PC-3 (cell line): Measurements from ENCODE around the gene NHLH2. TPM values are rescaled to one million over a fixed set of nuclear protein-coding genes. Genes with fewer than 3 reads are reported as not detected.

Experiments
- ATAC-seq: fragments of 200-7000 bp; cut with Tn5 transposase; 2 replicates; pipeline ENCODE4 v1.9.1; 2020; ENCODE audit warnings: mild to moderate bottlenecking, moderate library complexity
- BruUV-seq: library from RNA; stranded (reverse); fragments of 400-500 nt; replicated peaks from 2 replicates; lab custom pipeline; 2021; lab: Mats Ljungman, UMichigan
- CTCF ChIA-PET: fragments of 300-600 bp; sonication (Branson Sonifier 250); formaldehyde crosslinking; loops from one replicate; lab custom pipeline; 2022; ENCODE audit warnings: antibody characterized with exemption; lab: Charles Lee
- POLR2A ChIA-PET: fragments of 300-600 bp; sonication (Branson Sonifier 250); formaldehyde crosslinking; loops from one replicate; lab custom pipeline; 2022; ENCODE audit warnings: antibody characterized with exemption; ENCODE audit not compliant: unreplicated experiment; lab: Charles Lee
- DNase-seq: peaks from one replicate; pipeline ENCODE4 v3.0.0-alpha.2; 2015
- H2AFZ ChIP-seq: fragments of 300-600 bp; sonication (generic); 2 replicates; pipeline ENCODE4 v1.6.0; 2016; ENCODE audit warnings: antibody characterized with exemption, low read length
- H3F3A ChIP-seq: fragments of 300-600 bp; sonication (generic); one replicate; pipeline ENCODE4 v1.6.0; 2017; ENCODE audit warnings: antibody characterized with exemption, low read length, control low read depth, mild to moderate bottlenecking; ENCODE audit not compliant: unreplicated experiment
- H3K27ac ChIP-seq: fragments of 300-600 bp; sonication (generic); 2 replicates; pipeline ENCODE4 v1.5.1; 2016; ENCODE audit warnings: mild to moderate bottlenecking, low read length
- H3K27me3 ChIP-seq: fragments of 300-600 bp; sonication (generic); 2 replicates; pipeline ENCODE4 v1.6.1; 2016; ENCODE audit warnings: low read length, mixed read lengths
- H3K36me3 ChIP-seq: fragments of 300-600 bp; sonication (generic); 2 replicates; pipeline ENCODE4 v1.6.1; 2016; ENCODE audit warnings: low read depth, mixed run types, low read length, mixed read lengths
- H3K4me1 ChIP-seq: fragments of 300-600 bp; sonication (generic); 2 replicates; pipeline ENCODE4 v1.5.1; 2016; ENCODE audit warnings: low read length; ENCODE audit not compliant: insufficient read depth
- H3K4me2 ChIP-seq: fragments of 300-600 bp; sonication (generic); 2 replicates; pipeline ENCODE4 v1.6.0; 2016; ENCODE audit warnings: low read length
- H3K4me3 ChIP-seq: fragments of 300-600 bp; sonication (generic); 2 replicates; pipeline ENCODE4 v1.5.1; 2016; ENCODE audit warnings: mild to moderate bottlenecking, low read length, mixed read lengths
- H3K79me2 ChIP-seq: fragments of 300-600 bp; sonication (generic); 2 replicates; pipeline ENCODE4 v1.6.1; 2017; ENCODE audit warnings: low read length, mixed read lengths
- H3K9ac ChIP-seq: fragments of 300-600 bp; sonication (generic); 2 replicates; pipeline ENCODE4 v1.6.0; 2016; ENCODE audit warnings: mild to moderate bottlenecking, low read length
- H3K9me2 ChIP-seq: fragments of 300-600 bp; sonication (generic); replicated peaks from 2 replicates; pipeline ENCODE4 v1.6.1; 2016; ENCODE audit warnings: mixed run types, low read length, mixed read lengths
- H3K9me3 ChIP-seq: fragments of 300-600 bp; sonication (generic); 2 replicates; pipeline ENCODE4 v1.6.1; 2016; ENCODE audit warnings: low read length, mixed read lengths
- H4K20me1 ChIP-seq: fragments of 300-600 bp; sonication (generic); 2 replicates; pipeline ENCODE4 v1.6.1; 2016; ENCODE audit warnings: low read length, mixed read lengths
- EZH2 ChIP-seq: fragments of 300-600 bp; sonication (generic); IDR thresholded peaks from one replicate; pipeline ENCODE4 v1.6.1; 2017; ENCODE audit warnings: antibody characterized with exemption, mild to moderate bottlenecking, low read length; ENCODE audit not compliant: unreplicated experiment
- EZH2phosphoT487 ChIP-seq: fragments of 300-600 bp; sonication (generic); IDR thresholded peaks from 2 replicates; pipeline ENCODE4 v1.6.1; 2018; ENCODE audit warnings: mild to moderate bottlenecking, antibody characterized with exemption, low read length, borderline replicate concordance
- intact Hi-C: fragments of 100-400 bp; cut with micrococcal nuclease; formaldehyde crosslinking; loops from 2 replicates; pipeline ENCODE4 v1.9.0; 2023
- total RNA-seq: library from RNA; depleted of rRNA; stranded (reverse); fragments of >200 nt; gene quantifications from 2 replicates; pipeline ENCODE4 v1.2.3, GENCODE V29; 2014
- TF ChIP-seq, protein P1 (sequence below): fragments of 300-600 bp; sonication (generic); conservative IDR thresholded peaks from 2 replicates; pipeline ENCODE4 v1.5.1; 2017; ENCODE audit warnings: antibody characterized with exemption, low read depth, mild to moderate bottlenecking, low read length

The NHLH2 gene
- total RNA-seq, 1 experiment from 2014 or later = not detected

DNA sequence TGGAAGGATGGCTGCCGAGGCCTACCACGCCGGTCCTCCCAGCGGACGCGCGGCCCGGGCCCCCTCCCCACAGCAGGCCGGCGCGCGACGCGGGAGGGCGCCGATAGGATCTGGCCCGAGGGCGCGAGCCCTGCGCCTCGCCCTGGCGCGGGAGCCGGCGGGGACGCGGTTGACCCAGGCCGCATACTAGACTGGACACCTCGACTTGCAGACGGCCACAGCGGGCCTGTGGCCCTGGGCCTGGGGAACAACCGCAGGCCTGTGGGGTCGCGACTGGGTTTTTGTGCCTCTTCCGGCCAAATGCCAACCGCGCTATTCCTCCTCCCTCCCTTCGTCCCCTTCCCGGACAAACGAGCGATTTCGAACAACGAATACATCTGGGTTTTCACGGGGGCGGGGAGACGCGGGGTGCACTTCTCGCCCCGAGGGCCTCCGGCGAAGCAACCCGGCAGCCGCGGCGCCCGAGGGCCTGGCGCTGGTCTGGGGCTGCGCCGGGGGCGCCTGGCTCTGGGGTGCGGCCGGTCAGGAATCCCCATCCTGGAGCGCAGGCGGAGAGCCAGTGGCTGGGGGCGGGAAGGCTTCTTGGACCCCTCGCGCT lies 2.4 kb downstream of the NHLH2 start:
- ATAC-seq (no peak), DNase-seq (no peak)
- Histone ChIP-seq H3K9me2 (no peaks in the 10 kb centered on the region), H3K27me3 (peaks cover 48% of the 10 kb centered on the region), H3K79me2 (no peaks in the 10 kb centered on the region), H4K20me1 (no peaks in the 10 kb centered on the region), H3K9ac (no peak overlapping the region), H2AFZ (peak overlapping the region; percentile 68), H3K4me2 (peak overlapping the region; percentile 80; the same call in 1 of the 2 replicates), H3K27ac (no peak overlapping the region), H3K4me3 (peak overlapping the region; percentile 54; the same call in 1 of the 2 replicates), H3K36me3 (no peaks in the 10 kb centered on the region), H3K4me1 (no peaks in the 10 kb centered on the region; the same call in 1 of the 2 replicates), H3K9me3 (no peaks in the 10 kb centered on the region), H3F3A (no peaks in the 10 kb centered on the region)
- CTCF ChIA-PET = no interaction called here
- POLR2A ChIA-PET = no interaction called here
- BruUV-seq = no TSS peak
- TF ChIP-seq, protein P1, sequence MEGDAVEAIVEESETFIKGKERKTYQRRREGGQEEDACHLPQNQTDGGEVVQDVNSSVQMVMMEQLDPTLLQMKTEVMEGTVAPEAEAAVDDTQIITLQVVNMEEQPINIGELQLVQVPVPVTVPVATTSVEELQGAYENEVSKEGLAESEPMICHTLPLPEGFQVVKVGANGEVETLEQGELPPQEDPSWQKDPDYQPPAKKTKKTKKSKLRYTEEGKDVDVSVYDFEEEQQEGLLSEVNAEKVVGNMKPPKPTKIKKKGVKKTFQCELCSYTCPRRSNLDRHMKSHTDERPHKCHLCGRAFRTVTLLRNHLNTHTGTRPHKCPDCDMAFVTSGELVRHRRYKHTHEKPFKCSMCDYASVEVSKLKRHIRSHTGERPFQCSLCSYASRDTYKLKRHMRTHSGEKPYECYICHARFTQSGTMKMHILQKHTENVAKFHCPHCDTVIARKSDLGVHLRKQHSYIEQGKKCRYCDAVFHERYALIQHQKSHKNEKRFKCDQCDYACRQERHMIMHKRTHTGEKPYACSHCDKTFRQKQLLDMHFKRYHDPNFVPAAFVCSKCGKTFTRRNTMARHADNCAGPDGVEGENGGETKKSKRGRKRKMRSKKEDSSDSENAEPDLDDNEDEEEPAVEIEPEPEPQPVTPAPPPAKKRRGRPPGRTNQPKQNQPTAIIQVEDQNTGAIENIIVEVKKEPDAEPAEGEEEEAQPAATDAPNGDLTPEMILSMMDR = no peak
- TF ChIP-seq EZH2 (no peak), EZH2phosphoT487 (no peak)
- intact Hi-C loops = no loop called here

DNA sequence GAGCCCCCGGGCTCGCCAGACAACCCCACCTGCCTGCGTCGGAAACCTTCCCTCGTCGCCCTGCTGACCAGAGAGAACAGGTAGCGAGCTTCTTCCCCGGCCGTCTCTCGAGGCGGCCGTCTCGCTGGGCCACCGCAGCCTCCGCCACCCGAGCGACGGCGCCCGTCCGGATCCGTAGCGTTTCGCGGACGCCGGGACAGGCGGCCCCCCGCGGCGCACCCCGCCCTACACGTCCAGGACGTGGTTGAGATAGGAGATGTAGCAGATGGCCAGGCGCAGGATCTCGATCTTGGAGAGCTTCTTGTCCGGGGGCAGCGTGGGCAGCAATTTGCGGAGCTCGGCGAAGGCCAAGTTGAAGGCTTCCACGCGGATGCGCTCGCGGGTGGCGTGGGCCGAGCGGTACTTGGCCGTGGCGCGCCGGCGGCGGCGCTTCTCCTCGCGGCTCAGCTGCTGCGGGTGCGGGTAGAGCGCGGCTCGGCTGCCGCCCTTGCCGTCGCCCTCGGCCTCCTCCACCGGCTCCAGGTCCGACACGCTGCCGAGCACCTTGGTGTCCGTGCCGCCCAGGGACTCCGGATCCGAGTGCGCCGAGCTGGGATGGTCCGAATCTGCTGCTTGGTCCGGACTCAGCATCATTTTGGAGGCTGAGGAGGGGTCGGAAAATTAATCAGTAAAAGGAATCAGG lies 3.0 kb downstream of the NHLH2 start:
- no peaks in the 10 kb centered on the region for H3K36me3 ChIP-seq
- POLR2A ChIA-PET = no interaction called here

More for the DNA sequence above, 3.0 kb downstream of the NHLH2 start:
- H3K9me2 ChIP-seq = no peaks in the 10 kb centered on the region
- H3K27me3 ChIP-seq = peaks cover 45% of the 10 kb centered on the region
- H3F3A ChIP-seq = no peaks in the 10 kb centered on the region
- H3K27ac ChIP-seq = no peak overlapping the region
- H3K9me3 ChIP-seq = no peaks in the 10 kb centered on the region
- H3K79me2 ChIP-seq = no peaks in the 10 kb centered on the region
- H4K20me1 ChIP-seq = no peaks in the 10 kb centered on the region
- no TSS peak for BruUV-seq
- no peak for TF ChIP-seq EZH2phosphoT487
- TF ChIP-seq, protein P1 = no peak
- intact Hi-C loops = no loop called here
- H3K4me1 ChIP-seq = no peaks in the 10 kb centered on the region; the same call in 1 of the 2 replicates
- DNase-seq = no peak
- no peak overlapping the region for H3K4me3 ChIP-seq
- no peak overlapping the region for H3K4me2 ChIP-seq
- CTCF ChIA-PET = no interaction called here
- H2AFZ ChIP-seq = no peak overlapping the region
- no peak overlapping the region for H3K9ac ChIP-seq
- no peak for ATAC-seq
